Uterus (tissue), 2 donors: Measurements from ENCODE around the gene CD69.

Source experiments
- CTCF ChIP-seq, 4 experiments: fragments of 200-600 bp in 2 of 4; fragments of 450-650 bp in 2 of 4; sonication (generic) in 2 of 4; IDR thresholded peaks; one replicate each; pipeline ENCODE4 v1.5.1; 2016 to 2019; ENCODE audit warnings: antibody characterized with exemption in 4 of 4, mild to moderate bottlenecking in 2 of 4, moderate library complexity in 1 of 4
- POLR2A ChIP-seq, 2 donors: fragments of 450-650 bp; IDR thresholded peaks; one replicate each; pipeline ENCODE4 v1.6.1; 2016; ENCODE audit warnings: antibody characterized with exemption in 2 of 2, mild to moderate bottlenecking in 1 of 2, moderate library complexity in 1 of 2

DNA sequence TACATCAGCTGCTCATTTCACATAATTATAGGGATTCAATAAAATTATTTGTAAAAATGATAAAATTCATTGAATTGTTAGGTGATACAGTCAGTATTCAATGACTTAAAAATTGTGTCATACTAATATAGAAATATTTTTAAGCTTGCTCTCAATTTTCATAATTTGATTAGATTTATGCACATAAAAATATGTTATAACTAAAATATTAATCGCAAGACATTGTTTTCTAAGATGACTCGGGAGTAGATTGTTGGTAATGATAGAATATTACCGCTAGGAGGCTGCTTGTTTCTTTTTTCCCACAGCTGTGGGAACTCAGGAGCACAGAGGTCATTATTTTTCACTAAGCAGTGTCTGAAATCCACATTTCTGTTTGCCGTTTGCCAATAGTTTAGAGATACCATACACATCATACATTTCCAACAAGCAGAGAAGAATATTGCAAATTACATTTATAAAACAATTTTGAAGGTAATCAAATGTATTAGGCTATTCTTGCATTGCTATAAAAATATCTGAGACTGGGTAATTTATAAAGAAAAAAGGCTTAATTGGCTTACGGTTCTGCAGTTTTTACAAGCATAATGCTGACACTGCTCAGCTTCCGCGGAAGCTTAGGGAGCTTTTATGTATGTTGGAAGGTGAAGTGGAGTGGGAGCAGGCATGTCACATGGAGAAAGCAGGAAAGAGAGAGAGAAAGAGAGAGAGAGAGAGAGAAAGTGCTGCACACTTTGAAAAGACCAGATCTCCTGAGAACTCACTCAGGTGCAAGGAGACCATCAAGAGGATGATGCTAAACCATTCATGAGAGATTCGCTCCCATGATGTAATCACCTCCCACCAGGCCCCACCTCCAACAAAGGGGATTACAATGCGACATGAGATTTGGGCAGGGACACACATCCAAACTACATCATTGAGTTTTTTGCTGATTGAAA lies 9.2 kb downstream of the CD69 start:
- TF ChIP-seq CTCF (IDR thresholded peaks at IDR 0.05) (peak in 1 of 4 experiments; percentile 50), POLR2A (IDR thresholded peaks at IDR 0.05) (no peak)
